ENCODE results near the gene EXOC4. TPM values are rescaled to one million over a fixed set of nuclear protein-coding genes. Genes with fewer than 3 reads are reported as not detected.
"Not testable (repeated sequence)": the region's sequence is repeated elsewhere in the genome, so short reads cannot be mapped to it uniquely, and the experiment has no call there.

Gene EXOC4
- 49.9 and 51.6 TPM in 2 replicates for total RNA-seq

- Histone ChIP-seq H3K36me3 (ENCODE audit: control insufficient read depth, insufficient read depth, low read length) (no peaks in the 10 kb centered on the region), H3K27me3 (ENCODE audit: control insufficient read depth, insufficient read depth, low read length) (no peaks in the 10 kb centered on the region), H3K4me3 (ENCODE audit: low read depth, low read length) (peak within 1 kb of the TSS; percentile 85)
- TF ChIP-seq CTCF (IDR thresholded peaks at IDR 0.05; ENCODE audit: insufficient read depth, low read length, poor library complexity, severe bottlenecking): no peak
- peak; percentile 92 for DNase-seq (ENCODE audit: low read depth)
Measured at GRCh38 chr7:133252858-133253518, at the start of gene EXOC4. EXOC4 (plus strand) TSS chr7:133253078.

GRCh38 chr7:133203490-133203889 lies 49.4 kb upstream of the EXOC4 start:
- no peaks in the 10 kb centered on the region for H3K36me3 ChIP-seq (ENCODE audit: control insufficient read depth, insufficient read depth, low read length)
- DNase-seq (ENCODE audit: low read depth): no peak
- no peak overlapping the region for H3K4me3 ChIP-seq (ENCODE audit: low read depth, low read length)
- H3K27me3 ChIP-seq (ENCODE audit: control insufficient read depth, insufficient read depth, low read length): no peaks in the 10 kb centered on the region
- TF ChIP-seq CTCF (IDR thresholded peaks at IDR 0.05; ENCODE audit: insufficient read depth, low read length, poor library complexity, severe bottlenecking): no peak

- H3K36me3 ChIP-seq (ENCODE audit: control insufficient read depth, insufficient read depth, low read length): no peaks in the 10 kb centered on the region
- no peak for TF ChIP-seq CTCF (IDR thresholded peaks at IDR 0.05; ENCODE audit: insufficient read depth, low read length, poor library complexity, severe bottlenecking)
- no peak overlapping the region for H3K4me3 ChIP-seq (ENCODE audit: low read depth, low read length)
- no peak for DNase-seq (ENCODE audit: low read depth)
- H3K27me3 ChIP-seq (ENCODE audit: control insufficient read depth, insufficient read depth, low read length): no peaks in the 10 kb centered on the region
Measured at GRCh38 chr7:133207687-133208086, 45.2 kb upstream of the EXOC4 start.

GRCh38 chr7:133210817-133211216 lies 42.1 kb upstream of the EXOC4 start:
- not testable (repeated sequence) for H3K4me3 ChIP-seq (ENCODE audit: low read depth, low read length); DNase-seq (ENCODE audit: low read depth); H3K36me3 ChIP-seq (ENCODE audit: control insufficient read depth, insufficient read depth, low read length); H3K27me3 ChIP-seq (ENCODE audit: control insufficient read depth, insufficient read depth, low read length)

- not testable (repeated sequence) for DNase-seq (ENCODE audit: low read depth); H3K27me3 ChIP-seq (ENCODE audit: control insufficient read depth, insufficient read depth, low read length); H3K36me3 ChIP-seq (ENCODE audit: control insufficient read depth, insufficient read depth, low read length); H3K4me3 ChIP-seq (ENCODE audit: low read depth, low read length)
Measured at GRCh38 chr7:133213772-133214171, 39.1 kb upstream of the EXOC4 start.

DNA sequence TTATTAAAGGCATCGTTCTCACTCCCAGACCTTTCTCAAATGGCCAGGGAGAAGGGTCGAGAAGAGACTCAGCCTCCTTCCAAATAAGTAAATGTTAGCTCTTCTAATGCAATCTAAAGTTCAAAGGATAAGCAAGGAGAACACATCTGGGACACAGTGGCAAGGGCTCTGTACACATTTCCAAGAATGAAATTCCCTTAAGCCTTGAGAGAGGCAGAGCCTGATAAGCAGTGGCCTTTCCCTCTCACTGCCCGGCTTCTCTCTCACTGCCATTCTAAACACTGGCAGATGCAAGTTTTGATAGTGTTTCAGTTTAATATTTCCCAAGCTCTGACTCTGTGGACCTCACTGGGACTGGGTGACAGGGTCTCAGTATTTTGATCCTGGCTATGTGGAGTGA lies 35.1 kb upstream of the EXOC4 start:
- DNase-seq (ENCODE audit: low read depth): no peak
- TF ChIP-seq CTCF (IDR thresholded peaks at IDR 0.05; ENCODE audit: insufficient read depth, low read length, poor library complexity, severe bottlenecking): no peak
- H3K36me3 ChIP-seq (ENCODE audit: control insufficient read depth, insufficient read depth, low read length): no peaks in the 10 kb centered on the region
- H3K27me3 ChIP-seq (ENCODE audit: control insufficient read depth, insufficient read depth, low read length): no peaks in the 10 kb centered on the region
- no peak overlapping the region for H3K4me3 ChIP-seq (ENCODE audit: low read depth, low read length)

DNA sequence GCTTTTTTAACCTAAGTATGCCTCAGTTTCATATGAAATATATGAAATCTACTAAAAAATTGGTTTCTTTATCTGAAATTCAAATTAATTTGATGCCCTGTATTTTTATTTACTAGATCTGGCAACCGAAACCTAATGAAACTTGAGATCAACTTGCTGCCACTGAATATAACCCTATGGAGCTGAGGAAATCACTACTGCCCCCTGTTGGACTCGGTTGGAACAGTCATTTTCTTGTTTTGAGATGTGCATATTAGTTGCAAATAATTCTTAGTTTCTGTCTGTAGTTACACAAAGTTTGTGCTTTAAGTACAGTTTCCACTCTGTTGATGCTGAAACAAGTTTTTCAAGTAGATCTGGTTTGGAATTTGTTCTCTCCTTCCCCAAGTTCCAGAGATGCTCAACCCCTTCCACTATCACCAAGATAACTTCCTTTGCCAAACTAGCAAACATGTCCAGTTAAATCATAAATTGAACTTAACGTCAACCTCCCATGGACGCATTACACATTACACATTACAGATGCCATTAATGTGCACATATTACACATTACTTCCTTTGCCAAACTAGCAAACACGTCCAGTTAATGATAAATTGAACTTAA lies 22.2 kb upstream of the EXOC4 start:
- peak; percentile 61 for TF ChIP-seq CTCF (IDR thresholded peaks at IDR 0.05; ENCODE audit: insufficient read depth, low read length, poor library complexity, severe bottlenecking)
- no peak for DNase-seq (ENCODE audit: low read depth)
- H3K36me3 ChIP-seq (ENCODE audit: control insufficient read depth, insufficient read depth, low read length): no peaks in the 10 kb centered on the region
- H3K27me3 ChIP-seq (ENCODE audit: control insufficient read depth, insufficient read depth, low read length): no peaks in the 10 kb centered on the region
- no peak overlapping the region for H3K4me3 ChIP-seq (ENCODE audit: low read depth, low read length)
